Measurements from ENCODE around the gene THAP5.
"Not testable (repeated sequence)": the region's sequence is repeated elsewhere in the genome, so short reads cannot be mapped to it uniquely, and the experiment has no call there.

Gene THAP5

DNA sequence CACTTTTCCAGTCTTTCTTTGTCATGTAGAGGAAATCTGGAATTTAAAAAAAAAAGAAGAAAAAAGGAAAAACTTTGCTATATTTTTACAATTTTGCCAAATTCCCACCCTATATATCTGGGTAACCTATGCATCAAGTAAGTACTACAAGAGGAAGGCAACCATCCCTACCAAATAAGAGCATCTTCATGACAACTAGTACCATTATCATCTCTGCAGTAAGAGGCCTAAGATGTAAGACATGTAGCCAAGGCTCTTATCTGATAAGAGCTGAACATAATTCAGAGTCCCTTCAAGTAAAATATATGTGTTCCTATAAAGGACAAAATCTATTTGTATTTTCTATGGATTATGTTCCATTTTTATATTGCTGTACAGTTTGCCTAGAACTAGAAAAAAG lies 3.5 kb downstream of the THAP5 start:
- H3K27ac ChIP-seq (ENCODE audit: insufficient read depth, low read length, poor library complexity, severe bottlenecking) = no peak overlapping the region
- H3K27me3 ChIP-seq (replicated peaks; ENCODE audit: control insufficient read depth, insufficient read depth, low read length, poor library complexity, severe bottlenecking) = no peaks in the 10 kb centered on the region
- no peak overlapping the region for H3K4me3 ChIP-seq (ENCODE audit: insufficient read depth, low read depth, low read length, poor library complexity, severe bottlenecking)
- H3K4me1 ChIP-seq (ENCODE audit: control insufficient read depth, insufficient read depth, low read length, poor library complexity, severe bottlenecking) = peaks cover 10% of the 10 kb centered on the region
- peaks cover 10% of the 10 kb centered on the region for H3K36me3 ChIP-seq (ENCODE audit: control insufficient read depth, insufficient read depth, low read length)
- no peak for DNase-seq
- H3K9me3 ChIP-seq (ENCODE audit: control insufficient read depth, low read length) = no peaks in the 10 kb centered on the region

DNA sequence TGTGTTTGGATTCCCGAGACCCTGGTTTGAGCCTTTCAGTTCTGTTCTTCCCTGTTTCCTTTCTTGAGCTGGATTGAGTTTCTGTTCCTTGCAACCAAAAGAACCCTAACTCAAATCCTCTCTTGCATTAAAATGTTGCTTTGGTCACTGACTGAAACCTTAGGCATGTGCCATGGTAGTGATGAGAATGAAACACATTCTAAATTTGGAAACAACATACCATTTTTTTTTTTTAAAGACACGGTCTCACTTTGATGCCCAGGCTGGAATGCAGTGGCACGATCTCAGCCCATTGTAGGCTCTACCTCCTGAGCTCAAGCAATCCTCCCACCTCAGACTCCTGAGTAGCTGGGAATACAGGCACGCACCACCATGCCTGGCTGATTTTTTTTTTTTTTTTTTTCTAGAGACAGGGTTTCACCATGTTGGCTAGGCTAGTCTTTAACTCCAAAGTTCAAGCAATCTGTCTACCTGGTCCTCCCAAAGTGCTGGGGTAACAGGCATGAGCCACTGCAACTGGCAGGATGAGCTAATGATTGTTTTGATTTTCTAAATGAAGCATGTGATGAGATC lies 8.4 kb downstream of the THAP5 start:
- Histone ChIP-seq H3K4me1 (ENCODE audit: control insufficient read depth, insufficient read depth, low read length, poor library complexity, severe bottlenecking) (no peaks in the 10 kb centered on the region), H3K9me3 (ENCODE audit: control insufficient read depth, low read length) (peaks cover 7% of the 10 kb centered on the region), H3K36me3 (ENCODE audit: control insufficient read depth, insufficient read depth, low read length) (peaks cover 10% of the 10 kb centered on the region), H3K4me3 (ENCODE audit: insufficient read depth, low read depth, low read length, poor library complexity, severe bottlenecking) (no peak overlapping the region), H3K27ac (ENCODE audit: insufficient read depth, low read length, poor library complexity, severe bottlenecking) (no peak overlapping the region), H3K27me3 (replicated peaks; ENCODE audit: control insufficient read depth, insufficient read depth, low read length, poor library complexity, severe bottlenecking) (no peaks in the 10 kb centered on the region)
- no peak for DNase-seq

DNA sequence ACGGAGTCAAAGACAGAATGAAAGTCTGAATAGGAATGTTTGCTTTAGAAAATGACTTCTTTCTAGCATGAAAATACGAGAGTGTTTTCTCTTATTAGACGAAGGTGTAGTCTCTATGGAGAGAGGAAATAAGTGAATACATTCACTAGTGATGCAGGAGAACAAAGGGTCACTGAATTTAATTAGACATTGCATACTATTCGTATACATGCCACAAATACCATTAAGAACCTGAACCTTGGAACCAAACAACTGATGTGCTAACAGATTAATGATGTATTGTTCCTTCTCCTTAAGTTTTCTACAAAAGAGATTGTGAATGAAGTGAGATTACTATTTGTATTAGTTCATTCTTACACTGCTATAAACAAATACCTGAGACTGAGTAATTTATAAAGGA lies 10.3 kb downstream of the THAP5 start:
- H3K4me3 ChIP-seq (ENCODE audit: insufficient read depth, low read depth, low read length, poor library complexity, severe bottlenecking) = no peak overlapping the region
- DNase-seq = no peak
- H3K27ac ChIP-seq (ENCODE audit: insufficient read depth, low read length, poor library complexity, severe bottlenecking) = no peak overlapping the region
- no peaks in the 10 kb centered on the region for H3K36me3 ChIP-seq (ENCODE audit: control insufficient read depth, insufficient read depth, low read length)
- no peaks in the 10 kb centered on the region for H3K4me1 ChIP-seq (ENCODE audit: control insufficient read depth, insufficient read depth, low read length, poor library complexity, severe bottlenecking)
- H3K9me3 ChIP-seq (ENCODE audit: control insufficient read depth, low read length) = peaks cover 7% of the 10 kb centered on the region
- no peaks in the 10 kb centered on the region for H3K27me3 ChIP-seq (replicated peaks; ENCODE audit: control insufficient read depth, insufficient read depth, low read length, poor library complexity, severe bottlenecking)

DNA sequence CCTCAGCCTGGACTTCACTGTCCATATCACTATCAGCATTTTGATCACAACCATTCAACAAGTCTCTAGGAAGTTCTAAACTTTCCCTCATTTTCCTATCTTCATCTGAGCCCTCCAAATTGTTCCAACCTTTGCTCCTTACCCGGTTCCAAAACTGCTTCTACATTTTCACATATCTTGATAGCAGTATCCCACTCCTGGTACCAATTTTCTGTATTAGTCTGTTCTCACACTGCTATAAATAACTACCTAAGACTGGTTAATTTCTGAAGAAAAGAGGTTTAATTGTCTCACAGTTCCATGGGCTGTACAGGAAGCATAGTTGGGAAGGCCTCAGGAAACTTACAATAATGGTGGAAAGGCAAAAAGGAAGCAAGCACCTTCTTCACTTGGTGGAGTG lies 11.9 kb downstream of the THAP5 start:
- Histone ChIP-seq H3K9me3 (ENCODE audit: control insufficient read depth, low read length) (peaks cover 7% of the 10 kb centered on the region), H3K4me1 (ENCODE audit: control insufficient read depth, insufficient read depth, low read length, poor library complexity, severe bottlenecking) (no peaks in the 10 kb centered on the region), H3K27ac (ENCODE audit: insufficient read depth, low read length, poor library complexity, severe bottlenecking) (no peak overlapping the region), H3K27me3 (replicated peaks; ENCODE audit: control insufficient read depth, insufficient read depth, low read length, poor library complexity, severe bottlenecking) (no peaks in the 10 kb centered on the region), H3K4me3 (ENCODE audit: insufficient read depth, low read depth, low read length, poor library complexity, severe bottlenecking) (no peak overlapping the region), H3K36me3 (ENCODE audit: control insufficient read depth, insufficient read depth, low read length) (no peaks in the 10 kb centered on the region)
- DNase-seq = no peak

DNA sequence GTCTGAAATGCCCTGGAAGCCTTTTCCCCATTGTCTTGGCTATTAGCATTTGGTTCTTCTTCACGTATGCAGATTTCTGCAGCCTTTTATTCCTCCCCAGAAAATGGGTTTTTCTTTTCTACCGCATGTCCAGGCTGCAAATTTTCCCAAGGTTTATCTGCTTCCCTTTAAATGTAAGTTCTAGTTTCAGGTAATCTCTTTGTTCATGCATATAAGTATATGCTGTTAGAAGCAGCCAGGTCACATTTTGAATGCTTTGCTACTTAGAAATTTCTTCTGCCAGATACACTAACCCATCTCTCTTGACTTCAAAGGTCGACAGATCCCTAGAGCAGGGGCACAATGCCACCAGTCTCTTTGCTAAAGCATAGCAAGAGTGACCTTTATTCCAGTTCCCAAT lies 12.3 kb downstream of the THAP5 start:
- DNase-seq = no peak
- Histone ChIP-seq H3K4me1 (ENCODE audit: control insufficient read depth, insufficient read depth, low read length, poor library complexity, severe bottlenecking) (no peaks in the 10 kb centered on the region), H3K4me3 (ENCODE audit: insufficient read depth, low read depth, low read length, poor library complexity, severe bottlenecking) (no peak overlapping the region), H3K27me3 (replicated peaks; ENCODE audit: control insufficient read depth, insufficient read depth, low read length, poor library complexity, severe bottlenecking) (no peaks in the 10 kb centered on the region), H3K36me3 (ENCODE audit: control insufficient read depth, insufficient read depth, low read length) (no peaks in the 10 kb centered on the region), H3K9me3 (ENCODE audit: control insufficient read depth, low read length) (peaks cover 7% of the 10 kb centered on the region), H3K27ac (ENCODE audit: insufficient read depth, low read length, poor library complexity, severe bottlenecking) (no peak overlapping the region)

DNA sequence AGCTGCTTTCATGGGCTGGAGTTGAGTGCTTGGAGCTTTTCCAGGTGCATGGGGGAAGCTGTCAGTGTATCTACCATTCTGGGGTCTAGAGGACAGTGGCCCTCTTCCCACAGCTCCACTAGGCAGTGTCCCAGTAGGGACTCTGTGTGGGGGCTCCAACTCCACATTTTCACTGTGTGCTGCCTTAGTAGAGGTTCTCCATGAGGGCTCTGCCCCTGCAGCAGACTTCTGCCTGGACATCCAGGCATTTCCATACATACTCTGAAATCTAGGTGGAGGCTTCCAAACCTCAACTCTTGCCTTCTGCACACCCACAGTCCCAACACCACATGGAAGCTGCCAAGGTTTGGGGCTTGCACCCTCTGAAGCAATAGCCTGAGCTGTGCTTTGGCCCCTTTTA lies 12.8 kb downstream of the THAP5 start:
- not testable (repeated sequence) for H3K9me3 ChIP-seq (ENCODE audit: control insufficient read depth, low read length); H3K36me3 ChIP-seq (ENCODE audit: control insufficient read depth, insufficient read depth, low read length); H3K27me3 ChIP-seq (replicated peaks; ENCODE audit: control insufficient read depth, insufficient read depth, low read length, poor library complexity, severe bottlenecking); DNase-seq; H3K27ac ChIP-seq (ENCODE audit: insufficient read depth, low read length, poor library complexity, severe bottlenecking); H3K4me1 ChIP-seq (ENCODE audit: control insufficient read depth, insufficient read depth, low read length, poor library complexity, severe bottlenecking); H3K4me3 ChIP-seq (ENCODE audit: insufficient read depth, low read depth, low read length, poor library complexity, severe bottlenecking)

DNA sequence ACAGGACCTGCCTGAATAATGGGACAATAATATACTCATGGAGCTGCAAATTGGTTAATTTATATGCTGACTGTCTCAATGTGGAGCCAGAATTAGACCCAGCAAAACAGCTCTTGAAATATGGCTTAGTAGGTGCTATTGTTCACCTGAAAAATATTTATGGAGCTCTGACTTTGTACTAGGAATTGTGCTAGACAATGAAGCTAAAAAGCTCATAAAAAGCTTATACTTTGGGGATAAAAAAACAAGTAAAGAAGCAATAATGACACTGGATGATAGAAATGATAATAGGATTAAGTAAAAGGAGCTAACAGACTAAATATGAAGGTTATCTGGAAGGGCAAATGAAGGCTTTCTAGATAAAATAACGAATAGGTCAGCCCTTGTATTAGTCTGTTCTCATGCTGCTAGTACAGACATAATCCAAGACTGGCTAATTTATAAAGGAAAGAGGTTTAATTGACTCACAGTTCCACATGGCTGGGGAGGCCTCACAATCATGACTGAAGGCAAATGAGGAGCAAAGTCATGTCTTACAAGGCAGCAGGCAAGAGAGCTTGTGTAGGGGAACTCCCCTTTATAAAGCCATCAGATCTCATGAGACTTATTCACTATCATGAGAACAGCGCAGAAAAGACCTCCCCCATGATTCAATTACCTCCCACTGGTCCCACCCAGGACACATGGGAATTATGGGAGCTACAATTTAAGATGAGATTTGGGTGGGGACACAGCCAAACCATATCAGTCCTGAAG lies 21.2 kb downstream of the THAP5 start:
- not testable (repeated sequence) for H3K4me1 ChIP-seq (ENCODE audit: control insufficient read depth, insufficient read depth, low read length, poor library complexity, severe bottlenecking); H3K9me3 ChIP-seq (ENCODE audit: control insufficient read depth, low read length); DNase-seq; H3K4me3 ChIP-seq (ENCODE audit: insufficient read depth, low read depth, low read length, poor library complexity, severe bottlenecking); H3K36me3 ChIP-seq (ENCODE audit: control insufficient read depth, insufficient read depth, low read length); H3K27ac ChIP-seq (ENCODE audit: insufficient read depth, low read length, poor library complexity, severe bottlenecking); H3K27me3 ChIP-seq (replicated peaks; ENCODE audit: control insufficient read depth, insufficient read depth, low read length, poor library complexity, severe bottlenecking)

DNA sequence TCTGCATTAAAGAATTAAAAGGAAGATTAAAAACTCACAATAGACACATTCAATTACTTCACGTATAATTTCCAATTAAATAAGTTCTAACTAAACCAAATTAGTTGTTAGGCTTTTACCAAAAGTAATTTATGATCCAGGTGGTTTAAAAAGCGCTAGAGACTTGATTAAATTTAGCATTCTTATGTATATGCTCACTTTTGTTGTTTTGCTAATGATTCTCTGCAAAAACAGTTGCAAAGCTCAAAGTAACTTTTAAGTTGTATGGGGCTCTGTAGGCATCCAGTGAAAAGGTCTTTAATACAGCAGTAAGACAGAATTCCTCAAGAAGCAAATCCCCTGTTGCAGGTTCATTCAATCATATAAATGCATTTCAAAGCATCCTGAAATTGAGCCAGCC lies 28.0 kb downstream of the THAP5 start:
- Histone ChIP-seq H3K4me3 (ENCODE audit: insufficient read depth, low read depth, low read length, poor library complexity, severe bottlenecking) (no peak overlapping the region), H3K9me3 (ENCODE audit: control insufficient read depth, low read length) (no peaks in the 10 kb centered on the region), H3K27ac (ENCODE audit: insufficient read depth, low read length, poor library complexity, severe bottlenecking) (no peak overlapping the region), H3K27me3 (replicated peaks; ENCODE audit: control insufficient read depth, insufficient read depth, low read length, poor library complexity, severe bottlenecking) (no peaks in the 10 kb centered on the region), H3K4me1 (ENCODE audit: control insufficient read depth, insufficient read depth, low read length, poor library complexity, severe bottlenecking) (no peaks in the 10 kb centered on the region), H3K36me3 (ENCODE audit: control insufficient read depth, insufficient read depth, low read length) (no peaks in the 10 kb centered on the region)
- DNase-seq = no peak

DNA sequence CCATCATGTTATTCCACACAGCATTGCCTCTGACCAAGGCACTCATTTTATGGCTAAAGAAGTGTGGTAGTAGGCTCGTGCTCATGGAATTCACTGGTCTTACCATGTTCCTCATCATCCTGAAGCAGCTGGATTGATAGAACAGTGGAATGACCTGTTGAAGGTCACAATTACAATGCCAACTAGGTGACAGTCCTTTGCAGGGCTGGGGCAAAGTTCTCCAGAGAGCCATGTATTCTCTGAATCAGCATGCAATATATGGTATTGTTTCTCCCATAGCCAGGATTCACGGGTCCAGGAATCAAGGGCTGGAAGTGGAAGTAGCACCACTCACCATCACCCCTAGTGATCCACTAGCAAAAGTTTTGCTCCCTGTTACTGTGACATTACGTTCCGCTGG lies 30.8 kb downstream of the THAP5 start:
- H3K4me1 ChIP-seq (ENCODE audit: control insufficient read depth, insufficient read depth, low read length, poor library complexity, severe bottlenecking); H3K27ac ChIP-seq (ENCODE audit: insufficient read depth, low read length, poor library complexity, severe bottlenecking); H3K9me3 ChIP-seq (ENCODE audit: control insufficient read depth, low read length); H3K4me3 ChIP-seq (ENCODE audit: insufficient read depth, low read depth, low read length, poor library complexity, severe bottlenecking); H3K36me3 ChIP-seq (ENCODE audit: control insufficient read depth, insufficient read depth, low read length); DNase-seq; H3K27me3 ChIP-seq (replicated peaks; ENCODE audit: control insufficient read depth, insufficient read depth, low read length, poor library complexity, severe bottlenecking): not testable (repeated sequence)

DNA sequence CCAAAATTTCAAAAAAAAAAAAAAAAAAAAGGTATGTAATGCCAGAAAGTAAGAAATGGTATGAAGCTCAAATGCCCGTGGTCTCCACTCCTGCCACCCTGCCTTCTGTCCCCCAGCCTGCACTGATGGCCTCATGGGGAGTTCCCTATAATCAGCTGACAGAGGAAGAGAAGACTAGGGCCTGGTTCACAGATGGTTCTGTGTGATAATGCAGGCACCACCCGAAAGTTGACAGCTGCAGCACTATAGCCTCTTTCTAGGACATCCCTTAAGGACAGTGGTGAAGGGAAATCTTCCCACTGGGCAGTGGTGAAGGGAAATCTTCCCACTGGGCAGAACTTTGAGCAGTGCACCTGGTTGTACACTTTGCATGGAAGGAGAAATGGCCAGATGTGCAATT lies 31.3 kb downstream of the THAP5 start:
- not testable (repeated sequence) for H3K9me3 ChIP-seq (ENCODE audit: control insufficient read depth, low read length); H3K27me3 ChIP-seq (replicated peaks; ENCODE audit: control insufficient read depth, insufficient read depth, low read length, poor library complexity, severe bottlenecking); H3K4me1 ChIP-seq (ENCODE audit: control insufficient read depth, insufficient read depth, low read length, poor library complexity, severe bottlenecking); H3K27ac ChIP-seq (ENCODE audit: insufficient read depth, low read length, poor library complexity, severe bottlenecking); H3K4me3 ChIP-seq (ENCODE audit: insufficient read depth, low read depth, low read length, poor library complexity, severe bottlenecking); H3K36me3 ChIP-seq (ENCODE audit: control insufficient read depth, insufficient read depth, low read length); DNase-seq
